Hematopoietic multipotent progenitor cell treated with erythropoietin and hydrocortisone succinate and interleukin-3 and kit ligand, for 8 days (in vitro differentiated cells): ENCODE data around the gene DAP.

ENCODE experiments used
- DNase-seq: peaks from one replicate; pipeline ENCODE4 v3.0.0-alpha.2; 2015

The DAP gene

DNA sequence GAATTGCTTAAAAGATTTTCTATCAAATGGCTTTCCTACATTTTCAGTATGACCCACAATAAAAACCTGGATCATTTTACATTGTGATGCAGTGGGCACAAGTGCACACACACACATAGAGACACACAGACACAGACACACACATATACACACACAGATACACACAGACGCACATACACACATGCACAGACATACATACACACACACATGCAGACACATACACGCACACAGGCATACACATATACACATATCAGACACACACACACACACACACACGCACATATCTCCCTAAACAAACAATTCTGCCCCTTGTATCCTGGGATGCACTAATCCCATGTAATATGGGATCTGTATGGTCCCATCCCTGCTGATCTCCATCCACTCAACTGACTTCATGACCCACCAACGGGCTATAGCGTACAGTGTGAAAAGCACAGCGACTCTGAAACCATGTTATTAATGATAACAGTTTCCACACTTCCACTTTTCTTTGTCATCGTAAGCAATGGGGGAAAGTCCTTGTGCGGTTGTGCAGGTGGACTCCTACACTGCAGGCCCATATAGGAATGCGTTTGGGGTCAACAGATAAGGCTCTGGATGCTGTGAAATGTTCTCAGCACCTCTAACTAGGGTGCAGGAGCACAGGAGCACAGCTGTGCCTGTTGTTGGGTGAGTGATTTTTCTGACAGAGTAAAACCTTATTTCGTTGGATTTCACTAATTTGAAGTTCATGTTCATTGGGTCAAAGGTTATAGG is 52.7 kb downstream of the DAP start:
- DNase-seq = no peak

DNA sequence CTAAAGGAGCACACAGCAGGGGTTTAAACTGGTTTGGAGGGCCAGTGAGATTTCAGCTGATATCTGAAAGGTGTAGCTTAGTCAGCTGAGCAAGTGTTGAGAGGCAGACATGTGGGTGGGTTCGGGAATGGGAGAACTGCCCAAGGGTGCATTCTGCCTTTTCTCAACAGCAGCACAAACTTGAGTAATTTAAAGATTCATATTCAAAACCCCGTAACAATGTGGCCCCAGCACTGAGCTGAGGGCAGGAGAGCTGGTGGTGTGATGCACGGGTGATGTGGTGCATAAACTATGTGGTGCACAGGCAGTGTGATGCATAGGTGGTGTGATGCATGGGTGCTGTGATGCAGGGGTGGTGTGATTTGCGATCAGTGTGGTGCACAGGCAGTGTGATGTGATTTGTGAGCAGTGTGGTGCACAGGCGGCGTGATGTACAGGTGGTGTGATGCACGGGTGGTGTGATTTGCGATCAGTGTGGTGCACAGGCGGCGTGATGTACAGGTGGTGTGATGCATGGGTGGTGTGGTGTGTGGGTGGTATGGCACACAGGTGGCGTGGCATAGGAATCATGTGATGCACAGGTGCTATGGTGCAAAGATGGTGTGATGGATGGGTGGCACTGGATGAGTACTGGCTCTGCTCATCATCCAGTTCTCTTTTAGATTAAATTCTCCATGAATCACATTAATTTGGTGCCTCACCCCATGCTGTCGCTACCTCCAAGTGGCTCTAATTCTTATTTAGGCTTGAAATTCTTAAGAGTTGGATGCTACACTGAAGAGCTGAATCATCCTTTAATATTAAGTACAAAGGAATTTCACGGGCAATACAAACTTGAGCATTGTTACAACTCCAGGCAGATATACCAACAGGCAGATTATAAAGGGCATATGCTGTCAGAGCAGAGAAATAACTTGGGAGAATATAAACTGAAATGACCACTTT is 53.6 kb downstream of the DAP start:
- DNase-seq = no peak

DNA sequence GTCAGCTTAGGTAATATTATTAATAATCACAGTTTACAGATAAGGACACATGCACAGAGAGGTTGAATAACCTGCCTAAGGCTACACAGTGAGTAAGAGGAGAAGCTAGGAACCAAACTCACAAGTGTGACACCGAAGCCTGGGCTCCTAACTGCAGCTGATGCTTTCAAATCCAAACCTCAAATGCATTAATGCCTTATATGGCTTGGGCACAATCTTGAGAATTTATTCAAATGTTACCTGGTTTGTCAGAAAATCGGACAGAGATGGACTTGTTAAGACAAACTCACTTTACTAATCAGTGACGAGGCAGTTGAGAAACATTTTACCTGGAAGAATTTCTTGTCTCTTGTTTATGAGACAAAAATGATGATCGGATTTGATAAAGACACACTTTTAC is 54.7 kb downstream of the DAP start:
- DNase-seq = no peak

DNA sequence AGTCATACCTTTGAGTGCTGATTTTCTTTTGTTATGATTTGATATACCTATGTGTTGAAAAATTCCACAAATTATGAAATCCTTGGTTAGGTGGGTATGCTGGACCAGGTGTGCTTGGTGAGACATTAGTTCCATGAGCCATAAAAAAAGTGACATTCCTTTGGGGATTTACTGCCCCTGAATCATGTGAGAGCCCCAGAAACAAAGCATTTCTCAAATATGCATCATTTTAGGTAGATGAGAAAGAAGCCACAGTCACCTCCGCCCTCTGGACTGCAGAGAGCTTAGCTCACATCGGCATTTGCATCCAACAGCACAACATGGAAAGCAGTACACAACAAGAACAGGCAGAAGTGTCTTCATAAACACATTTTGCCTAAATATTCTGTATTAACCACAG is 55.3 kb downstream of the DAP start:
- no peak for DNase-seq

DNA sequence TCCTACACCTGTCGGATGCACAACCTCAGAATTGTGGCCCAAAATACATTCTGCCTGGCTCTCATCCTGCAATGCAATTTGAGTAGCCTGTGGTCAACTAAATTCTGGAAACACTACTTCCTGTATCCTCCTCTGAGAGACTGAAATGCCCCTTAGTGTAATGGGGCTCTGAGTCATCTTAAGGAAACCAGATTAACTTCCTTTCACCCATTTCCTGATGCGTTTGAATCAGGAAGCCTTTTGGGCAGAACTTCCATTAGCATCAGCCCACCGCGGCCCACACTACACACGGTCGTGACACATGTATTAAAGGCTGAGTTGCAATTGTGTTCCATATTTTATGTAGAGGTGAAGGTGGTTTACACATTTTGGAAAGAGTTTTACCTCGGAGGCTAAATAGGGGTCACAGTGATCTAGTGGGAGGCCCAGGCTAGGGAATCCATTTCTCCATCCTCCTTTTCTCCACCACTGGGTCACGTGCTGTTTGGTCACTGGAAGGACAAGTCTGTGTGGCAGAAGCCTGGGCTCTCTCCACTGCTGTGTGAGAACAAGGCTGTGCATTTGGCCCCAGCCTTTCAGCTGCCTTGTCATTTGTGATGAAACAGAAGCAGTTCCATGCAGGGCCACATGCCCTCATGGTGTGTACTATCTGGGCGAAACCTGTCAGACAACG is 55.9 kb downstream of the DAP start:
- no peak for DNase-seq

DNA sequence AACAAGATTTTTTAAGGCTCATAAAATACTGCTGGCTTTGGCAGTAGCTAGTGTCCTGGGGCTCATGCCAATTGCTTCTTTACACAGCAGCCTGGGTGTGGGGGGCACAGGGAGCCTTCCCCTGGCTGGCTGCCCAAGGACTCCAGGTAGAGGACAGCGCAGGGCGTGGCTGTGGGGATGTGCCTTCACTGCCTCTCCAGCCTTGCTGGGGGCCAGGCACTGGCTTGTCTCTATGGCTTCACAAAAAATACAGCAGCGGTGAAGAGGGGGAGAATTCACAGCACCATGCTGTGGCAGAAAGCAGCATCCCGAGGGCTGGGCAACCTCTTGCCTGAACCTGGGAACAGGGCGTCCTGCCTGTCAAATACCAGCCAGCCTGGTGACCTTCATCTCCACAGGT is 57.4 kb downstream of the DAP start:
- no peak for DNase-seq

DNA sequence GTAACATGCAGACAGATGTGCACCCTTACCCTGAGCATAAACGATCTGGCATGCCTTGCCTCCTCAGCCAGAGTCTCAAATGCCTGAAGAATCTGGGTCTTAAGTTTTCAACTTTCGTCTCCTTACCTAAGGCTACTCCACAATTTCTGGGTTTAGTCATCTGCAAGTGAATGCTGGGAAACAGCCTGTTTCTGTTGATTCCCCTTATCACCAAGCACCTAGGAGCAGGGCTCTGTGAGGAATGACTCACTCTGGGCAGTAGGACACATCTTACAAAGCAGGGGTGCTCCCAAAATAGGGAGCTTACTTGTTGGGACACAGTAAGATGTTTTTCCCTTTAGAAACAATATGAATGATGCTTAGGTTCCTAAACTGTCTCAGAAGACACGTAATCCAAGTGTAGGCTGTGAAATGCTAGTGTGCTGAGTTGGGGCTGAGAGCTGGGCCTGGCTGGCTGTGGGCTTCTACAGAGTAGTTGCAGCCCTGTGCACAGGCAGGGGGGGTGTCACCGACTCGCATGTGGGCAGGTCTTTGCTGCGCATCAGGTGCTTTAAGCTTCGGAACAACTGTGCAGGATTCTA is 58.0 kb downstream of the DAP start:
- DNase-seq = peak; percentile 66

DNA sequence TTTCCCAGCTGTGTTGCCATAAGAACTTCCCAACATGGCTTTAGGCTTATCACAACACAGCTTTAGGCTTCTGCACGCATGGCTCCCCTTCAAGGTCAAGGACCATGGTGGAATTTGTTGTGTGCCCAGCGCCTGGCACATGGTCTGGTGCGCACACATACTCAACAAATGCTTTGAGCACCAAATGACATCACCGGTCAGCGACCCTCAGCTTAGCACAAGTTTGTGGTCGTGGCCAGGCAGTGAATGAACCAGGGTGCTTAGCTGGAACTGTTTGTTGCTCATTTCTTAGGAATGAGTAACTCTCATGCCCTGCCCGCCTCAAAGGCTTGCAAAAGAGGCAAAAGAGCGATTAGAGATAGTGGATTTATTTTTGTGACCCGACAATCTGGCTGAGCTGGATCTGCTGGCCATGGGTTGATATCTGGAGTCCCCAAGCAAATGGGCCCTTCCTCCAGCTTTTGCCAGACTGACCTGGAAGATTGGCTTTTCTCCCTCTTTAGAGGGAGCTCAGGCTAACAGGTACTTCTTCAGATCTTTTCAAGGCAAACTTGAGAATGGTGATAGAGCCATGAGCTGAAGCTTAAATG is 58.9 kb downstream of the DAP start:
- peak; percentile 15 for DNase-seq

DNA sequence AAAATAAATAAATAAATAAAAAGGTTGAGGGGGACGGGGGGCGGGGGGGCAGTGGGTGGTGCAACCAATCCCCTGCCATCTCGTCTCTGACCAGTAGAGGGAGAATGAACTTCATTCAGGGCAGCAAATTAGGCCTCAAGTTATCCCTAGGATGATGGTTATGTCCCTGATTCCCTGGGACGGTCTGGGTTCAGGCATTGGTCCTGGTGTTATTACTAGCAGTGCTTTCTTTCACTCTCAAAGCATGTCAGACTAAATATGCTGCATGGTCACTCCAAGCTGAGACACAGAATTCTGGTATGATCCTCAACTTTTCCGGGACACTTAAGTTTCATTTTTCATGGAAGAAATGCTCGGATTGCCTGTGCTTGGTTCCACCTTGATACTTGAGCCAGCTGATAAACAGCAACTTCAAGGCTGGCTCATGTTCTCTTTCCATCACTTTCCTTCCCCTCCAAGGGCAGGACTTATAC is 59.4 kb downstream of the DAP start:
- DNase-seq = peak; percentile 53

DNA sequence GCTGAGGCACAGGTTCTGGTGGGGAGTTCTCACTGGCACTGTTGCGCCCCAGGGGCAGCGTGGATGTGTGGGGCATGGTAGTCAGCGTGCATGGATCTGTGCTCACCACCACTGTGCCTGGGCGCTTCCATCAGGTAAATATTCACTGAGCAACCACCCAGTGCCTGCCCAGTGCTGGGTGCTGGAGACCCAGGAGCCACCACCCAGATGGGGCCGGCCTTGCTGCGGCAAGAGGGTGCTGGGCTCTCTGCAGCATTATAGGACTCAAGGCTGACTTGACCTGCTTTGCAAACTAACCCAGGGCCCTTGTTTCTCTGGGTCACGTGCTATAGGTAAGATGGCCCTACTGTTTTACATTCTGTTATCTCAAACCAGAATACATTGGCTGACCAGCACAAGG is 60.5 kb downstream of the DAP start:
- DNase-seq = no peak

DNA sequence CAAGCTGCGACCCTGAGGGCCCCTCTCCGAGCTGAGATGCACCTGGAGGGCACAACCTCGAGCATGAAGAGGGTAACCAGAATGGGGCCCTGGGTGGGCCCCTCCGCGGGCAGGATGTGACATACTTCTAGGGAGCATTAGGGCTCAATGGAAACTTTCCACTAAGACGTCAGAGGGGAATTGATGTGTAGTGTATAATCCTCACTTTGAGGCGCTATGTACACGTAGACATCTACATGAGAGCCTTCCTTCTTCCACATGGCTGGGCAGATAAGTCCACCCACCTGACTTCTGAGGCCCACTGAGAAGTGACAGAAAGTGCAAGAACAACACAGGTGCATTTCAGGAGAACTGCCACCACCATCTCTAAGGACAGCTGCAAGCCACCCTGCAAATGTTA is 61.0 kb downstream of the DAP start:
- DNase-seq = no peak

DNA sequence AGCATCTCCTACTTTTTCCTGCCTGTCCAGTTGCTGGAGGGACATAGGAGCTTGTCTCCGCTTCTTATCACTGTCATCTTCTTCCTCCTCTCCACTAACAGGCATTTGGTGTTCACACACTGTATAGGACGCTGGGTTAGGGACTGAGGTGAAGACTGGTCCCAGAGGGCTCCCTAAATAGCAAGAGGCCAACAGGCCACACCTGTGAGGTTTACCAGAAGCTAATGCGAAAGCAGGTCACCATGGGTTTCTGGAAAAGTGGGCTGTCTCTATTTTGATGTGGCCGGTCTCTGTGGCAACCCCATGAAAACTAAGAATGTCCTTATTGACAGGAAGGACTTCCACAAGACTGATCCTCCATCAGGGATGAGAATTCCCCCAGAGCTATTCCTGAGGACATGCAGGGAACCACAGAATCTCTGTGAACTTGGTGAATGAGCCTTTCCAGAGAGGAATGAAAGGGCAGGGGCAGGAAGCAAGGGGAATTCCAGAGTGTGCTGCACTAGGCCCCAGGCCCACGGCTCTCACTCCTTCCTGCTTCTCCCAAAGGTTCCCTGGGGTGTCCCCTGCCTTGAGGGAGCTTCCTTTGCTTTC is 61.7 kb downstream of the DAP start:
- DNase-seq = no peak

DNA sequence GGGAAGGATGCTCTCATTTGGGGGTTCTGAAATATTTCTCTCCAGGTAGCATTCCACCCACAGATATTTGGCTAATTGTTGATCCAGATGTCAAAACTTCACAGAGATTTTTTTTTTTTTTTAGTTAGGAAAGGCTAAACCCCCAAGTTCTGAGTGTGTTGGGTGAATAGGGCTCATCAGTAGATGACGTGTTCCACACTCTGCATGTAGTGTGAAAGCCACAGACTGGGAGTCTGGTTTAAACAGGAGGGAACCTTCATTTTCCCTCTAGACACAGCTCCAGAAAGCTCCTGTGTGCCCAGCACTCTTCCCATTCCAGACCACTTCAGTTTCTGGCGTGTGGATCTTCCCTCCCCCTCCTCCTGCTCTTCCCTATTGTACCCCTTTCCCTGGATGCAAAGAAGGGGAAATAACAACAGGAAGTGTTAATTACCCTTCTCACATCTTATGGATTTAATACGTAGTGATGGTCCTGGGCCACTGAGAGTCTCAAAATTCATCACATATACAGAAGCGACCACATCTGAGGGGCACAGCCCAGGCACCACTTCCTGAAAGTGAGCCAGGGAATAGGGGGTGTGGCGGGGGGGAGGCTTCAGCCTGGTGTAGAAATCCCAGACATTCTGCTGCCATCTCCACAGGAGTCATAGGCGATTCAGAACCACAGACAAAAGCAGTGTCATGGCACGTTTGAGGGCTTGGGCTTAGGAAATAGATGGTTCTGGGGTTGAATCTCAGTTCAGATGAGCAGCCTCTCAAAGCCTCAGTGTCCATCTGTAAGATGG is 65.1 kb downstream of the DAP start:
- no peak for DNase-seq

DNA sequence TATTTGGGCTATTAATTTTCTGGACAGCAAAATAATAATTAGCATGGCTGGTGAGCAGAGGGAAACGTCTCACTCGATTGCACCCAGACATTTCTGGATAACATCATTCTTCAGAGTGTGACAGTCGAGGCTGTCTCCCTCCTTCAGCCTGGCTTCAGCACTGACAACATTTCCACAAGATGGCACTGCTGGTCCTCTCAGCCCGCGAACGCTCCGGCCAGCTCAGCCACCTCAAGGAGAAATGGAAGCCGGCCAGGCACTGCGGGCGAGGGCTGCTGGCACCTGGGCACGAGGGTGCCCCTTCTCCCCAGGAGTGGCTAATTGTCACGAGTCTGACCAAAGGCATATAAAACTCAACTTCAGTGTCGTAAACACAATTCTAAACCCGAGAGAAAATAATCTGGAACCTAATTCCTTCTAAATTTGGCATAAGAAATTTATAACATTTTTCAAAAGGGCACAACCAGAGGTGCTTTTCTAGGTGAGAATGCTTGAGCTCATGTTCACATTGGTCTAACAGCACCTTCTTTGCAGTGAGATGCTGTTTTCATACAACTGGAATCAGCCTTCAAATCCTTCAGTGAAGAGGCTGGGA is 65.9 kb downstream of the DAP start:
- peak; percentile 62 for DNase-seq

DNA sequence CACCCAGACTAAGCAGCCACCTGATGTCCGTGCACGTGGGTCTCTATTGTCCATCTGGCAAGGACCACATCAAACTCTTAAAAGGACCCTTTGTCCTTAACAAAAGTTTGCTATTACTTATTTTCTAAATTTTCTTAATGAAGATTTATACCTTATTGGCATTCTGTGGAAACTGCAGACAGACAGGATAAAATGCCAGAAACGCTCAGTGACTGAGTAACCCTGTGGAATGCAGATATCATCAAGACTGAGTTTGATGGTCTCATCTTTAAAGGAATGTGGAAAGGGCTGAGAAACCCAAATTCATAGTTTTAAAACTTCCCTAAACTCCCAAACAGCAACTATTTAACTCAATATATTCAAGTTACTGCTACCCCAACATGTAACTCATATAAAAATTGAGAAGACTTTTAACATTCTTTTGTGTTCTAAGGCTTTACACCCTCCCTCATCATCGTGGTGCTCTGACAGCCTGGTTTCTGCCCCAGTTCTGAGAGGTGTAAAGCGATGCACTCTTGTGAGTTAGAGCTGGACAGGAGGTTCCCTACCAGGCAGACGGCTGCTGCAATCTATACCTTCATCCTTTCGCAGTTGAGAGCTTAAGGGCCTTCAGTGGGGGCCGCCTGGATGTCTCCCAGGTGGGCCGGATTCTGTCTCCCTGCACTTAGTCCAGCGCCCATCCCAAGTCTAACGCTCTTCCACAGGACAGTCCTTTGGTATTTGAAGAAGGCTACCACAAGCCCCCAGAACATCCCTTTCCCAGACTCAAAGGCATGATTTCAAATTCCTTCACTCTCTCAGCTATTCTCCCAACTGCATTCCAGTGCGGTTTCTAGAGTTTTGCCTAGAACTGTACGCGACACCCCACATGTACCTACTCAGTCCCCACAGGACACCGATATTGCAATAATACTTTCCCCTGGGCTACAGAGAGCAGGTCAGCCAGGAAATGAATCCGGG is 68.9 kb downstream of the DAP start:
- no peak for DNase-seq

DNA sequence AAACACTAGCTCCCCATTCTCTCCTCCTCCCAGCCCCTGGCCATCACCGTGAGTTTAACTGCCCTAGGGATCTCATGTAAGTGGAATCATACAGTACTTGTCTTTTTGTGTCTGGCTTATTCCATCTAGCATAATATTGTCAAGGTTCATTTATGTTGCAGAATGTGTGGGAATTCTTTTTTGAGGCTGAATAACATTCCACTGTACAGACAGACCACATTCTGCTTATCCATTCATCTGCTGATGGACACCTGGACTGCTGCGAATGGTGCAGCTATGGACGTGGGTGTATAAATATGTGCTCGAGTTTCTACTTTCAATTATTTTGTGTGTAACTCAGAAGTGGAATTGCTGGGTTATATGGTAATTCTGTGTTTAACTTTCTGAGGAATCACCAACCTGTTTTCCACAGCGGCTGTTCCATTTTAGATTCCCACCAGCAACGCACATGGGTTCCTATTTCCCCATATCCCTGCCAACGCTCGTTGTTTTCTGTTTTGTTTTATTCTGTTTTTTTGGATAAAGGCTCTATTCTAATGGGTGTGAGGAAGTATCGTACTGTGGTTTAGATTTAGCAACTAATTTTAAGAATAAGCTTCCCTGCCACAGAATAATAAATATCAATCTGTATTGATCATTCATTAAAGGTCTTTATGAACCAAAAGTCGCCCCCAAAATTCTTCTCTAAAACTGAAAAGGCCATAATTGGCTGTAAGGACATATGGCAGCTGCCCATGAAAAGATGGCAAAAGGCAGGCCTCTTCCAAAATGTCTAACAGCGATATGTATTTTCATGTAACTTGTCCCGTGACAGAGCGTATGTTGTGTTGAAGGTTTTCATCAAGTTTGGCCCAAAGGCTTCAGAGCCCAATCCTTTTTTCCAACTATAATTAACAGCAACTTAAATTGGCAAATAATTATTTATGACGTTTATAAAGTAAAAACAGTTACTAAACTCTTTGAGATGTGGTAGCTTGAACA is 70.3 kb downstream of the DAP start:
- DNase-seq = no peak

DNA sequence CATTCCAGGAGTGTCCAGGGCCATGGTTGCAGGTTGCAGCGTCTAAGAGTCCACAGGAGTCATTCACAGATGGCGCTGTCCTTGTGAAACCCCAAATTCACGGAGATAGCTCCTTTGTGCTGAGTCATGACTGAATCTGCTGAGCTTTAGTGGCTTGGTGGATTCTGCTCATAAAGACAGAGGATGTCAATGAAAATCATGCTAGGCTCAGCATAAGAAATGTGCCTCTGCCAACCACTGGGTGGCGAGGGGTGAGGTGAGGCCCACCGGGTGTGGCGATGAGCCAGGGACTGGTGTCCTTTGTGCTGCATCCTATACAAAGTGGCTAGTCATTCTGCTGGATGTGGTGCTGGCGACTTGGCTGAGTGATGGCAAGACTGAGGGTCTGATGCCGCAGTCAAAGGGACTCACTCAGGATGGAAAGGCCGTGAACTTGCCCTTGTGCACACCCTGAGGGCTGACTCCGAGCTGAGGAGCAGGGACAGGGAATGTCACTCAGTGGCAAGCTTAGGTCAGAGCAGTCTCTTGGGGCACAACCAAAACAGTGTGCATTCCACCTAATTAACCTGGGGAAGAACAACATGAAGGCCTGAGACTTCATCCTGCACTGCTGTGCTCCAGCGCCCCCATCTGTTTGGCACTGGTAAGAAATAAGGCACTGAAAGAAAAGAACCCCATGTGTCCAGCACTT is 71.5 kb downstream of the DAP start:
- peak; percentile 53 for DNase-seq

DNA sequence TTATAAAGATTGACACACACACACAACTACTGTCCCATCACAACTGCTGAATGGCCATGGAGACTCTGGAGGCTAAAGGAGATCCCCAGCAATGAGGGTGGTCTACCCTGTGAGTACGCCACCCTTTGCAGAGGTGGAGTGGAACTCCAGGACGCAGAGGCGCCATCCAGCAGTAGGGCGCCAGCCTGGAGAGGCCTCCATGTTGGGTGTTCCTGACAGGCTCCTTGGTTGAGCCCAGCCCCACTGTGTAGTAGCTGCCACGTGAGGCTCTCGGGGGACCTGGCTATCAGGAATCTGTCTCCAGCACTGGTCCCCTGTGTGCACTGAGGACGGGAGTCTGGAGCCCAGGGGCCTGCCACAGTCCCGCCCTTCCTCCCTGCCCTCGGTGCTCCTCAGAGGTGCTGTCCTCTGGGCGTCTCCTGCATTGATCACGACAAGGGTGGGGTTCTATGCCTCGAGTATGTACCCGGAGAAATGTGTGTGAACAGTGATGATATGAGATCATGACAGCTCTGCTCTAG is 72.3 kb downstream of the DAP start:
- DNase-seq = no peak
